ENCODE measurements around the gene SLC23A2. TPM values are rescaled to one million over a fixed set of nuclear protein-coding genes. Genes with fewer than 3 reads are reported as not detected.
A peak's percentile ranks its signal among the peaks of the same experiment; 100 is the strongest.

The SLC23A2 gene
- total and polyA plus RNA-seq, 12 donors, result 51.0 to 294 (median 145) TPM

DNA sequence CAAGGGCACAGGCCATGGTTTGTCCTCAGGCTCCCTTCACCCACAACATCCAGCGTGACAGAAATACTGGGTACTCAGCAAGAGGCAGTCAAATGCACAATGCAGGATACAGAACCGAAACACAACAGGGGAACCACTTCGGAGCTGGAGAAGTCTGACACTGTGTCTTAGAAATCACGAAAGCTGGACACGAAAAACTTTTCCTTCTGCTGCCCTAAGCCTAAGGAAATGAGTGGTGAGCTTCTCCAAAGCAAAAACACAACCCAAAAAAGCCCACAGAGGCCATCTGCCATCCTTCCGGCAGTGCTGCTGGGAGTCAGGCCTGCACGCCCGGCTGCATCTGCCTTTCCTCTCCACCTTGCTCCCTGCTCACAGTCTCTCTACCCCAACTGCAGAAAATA, 106.3 kb downstream of the SLC23A2 start:
- H3K9me3 ChIP-seq (replicated peaks in 1 of 3), result no peaks in the 10 kb centered on the region
- H3K27ac ChIP-seq, result peak overlapping the region in 3 of 5 donors; percentile 59 to 85 (median 64)
- H3K27me3 ChIP-seq, result no peaks in the 10 kb centered on the region
- H3K4me3 ChIP-seq, result no peak overlapping the region
- WGBS, 4 donors, result 63 to 71% (median 68%) methylated on average over 8 of the region's 8 CpGs
- peaks cover 28 to 57% of the 10 kb centered on the region in 2 donors for H3K4me1 ChIP-seq (replicated peaks in 1 of 2)
- DNase-seq, result peak in 1 of 7 donors; percentile 51
- peaks cover 0 to 16% of the 10 kb centered on the region in 2 donors for H3K36me3 ChIP-seq (replicated peaks in 1 of 2)
- no peak for TF ChIP-seq POLR2A (IDR thresholded peaks at IDR 0.05)
- TF ChIP-seq, protein P1, sequence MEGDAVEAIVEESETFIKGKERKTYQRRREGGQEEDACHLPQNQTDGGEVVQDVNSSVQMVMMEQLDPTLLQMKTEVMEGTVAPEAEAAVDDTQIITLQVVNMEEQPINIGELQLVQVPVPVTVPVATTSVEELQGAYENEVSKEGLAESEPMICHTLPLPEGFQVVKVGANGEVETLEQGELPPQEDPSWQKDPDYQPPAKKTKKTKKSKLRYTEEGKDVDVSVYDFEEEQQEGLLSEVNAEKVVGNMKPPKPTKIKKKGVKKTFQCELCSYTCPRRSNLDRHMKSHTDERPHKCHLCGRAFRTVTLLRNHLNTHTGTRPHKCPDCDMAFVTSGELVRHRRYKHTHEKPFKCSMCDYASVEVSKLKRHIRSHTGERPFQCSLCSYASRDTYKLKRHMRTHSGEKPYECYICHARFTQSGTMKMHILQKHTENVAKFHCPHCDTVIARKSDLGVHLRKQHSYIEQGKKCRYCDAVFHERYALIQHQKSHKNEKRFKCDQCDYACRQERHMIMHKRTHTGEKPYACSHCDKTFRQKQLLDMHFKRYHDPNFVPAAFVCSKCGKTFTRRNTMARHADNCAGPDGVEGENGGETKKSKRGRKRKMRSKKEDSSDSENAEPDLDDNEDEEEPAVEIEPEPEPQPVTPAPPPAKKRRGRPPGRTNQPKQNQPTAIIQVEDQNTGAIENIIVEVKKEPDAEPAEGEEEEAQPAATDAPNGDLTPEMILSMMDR (IDR thresholded peaks at IDR 0.05), result no peak
- intact Hi-C loops (cut with DNase I), result no loop called here

DNA sequence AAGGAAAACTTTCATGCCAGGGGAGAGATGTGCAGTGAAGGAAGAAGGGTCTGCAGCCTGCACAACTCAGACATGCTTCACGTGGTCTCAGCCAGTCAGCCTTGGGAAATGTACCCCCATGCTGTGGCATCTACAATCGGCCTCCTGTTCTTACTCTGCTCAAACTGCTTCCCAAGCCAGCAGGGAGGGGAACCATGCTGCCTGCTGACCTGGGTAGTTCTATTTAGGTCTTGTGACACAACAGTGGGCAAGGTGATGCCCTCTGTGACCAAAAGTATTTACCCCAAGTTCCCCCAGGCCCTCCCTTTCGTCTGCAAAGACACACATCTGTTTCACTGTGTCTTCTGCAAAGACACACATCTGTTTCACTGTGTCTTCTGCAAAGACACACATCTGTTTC, 106.9 kb downstream of the SLC23A2 start:
- no peak for TF ChIP-seq POLR2A (IDR thresholded peaks at IDR 0.05)
- TF ChIP-seq, protein P1 (IDR thresholded peaks at IDR 0.05), result no peak
- Histone ChIP-seq H3K27ac (peak overlapping the region in 3 of 5 donors; percentile 59 to 85 (median 64)), H3K9me3 (replicated peaks in 1 of 3) (no peaks in the 10 kb centered on the region), H3K36me3 (replicated peaks in 1 of 2) (peaks cover 0 to 19% of the 10 kb centered on the region in 2 donors), H3K27me3 (no peaks in the 10 kb centered on the region), H3K4me1 (replicated peaks in 1 of 2) (peaks cover 27 to 52% of the 10 kb centered on the region in 2 donors), H3K4me3 (no peak overlapping the region)
- DNase-seq, result no peak
- WGBS, 4 donors, result 48 to 66% (median 57%) methylated on average over 3 of the region's 3 CpGs
- intact Hi-C loops (cut with DNase I), result no loop called here

DNA sequence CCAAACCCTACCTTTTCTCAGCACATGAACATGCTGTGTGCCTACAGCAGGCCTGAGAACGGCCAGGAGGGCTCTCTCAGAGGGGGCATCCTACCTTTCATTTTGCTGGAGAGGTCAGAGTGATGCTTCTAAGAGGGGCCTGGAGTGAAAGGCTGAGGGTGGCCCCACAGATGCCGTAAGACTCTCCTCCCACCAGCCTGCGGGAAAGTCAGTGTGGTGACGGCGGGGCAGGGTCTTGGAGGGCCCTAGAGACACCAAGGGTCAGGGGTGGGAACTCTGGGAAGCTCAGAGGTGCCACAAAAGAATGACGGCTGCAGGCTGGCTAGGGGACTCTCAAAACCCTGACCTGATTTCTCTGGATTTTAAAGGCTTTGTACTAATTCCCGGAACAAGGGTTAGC, 107.6 kb downstream of the SLC23A2 start:
- no peak for TF ChIP-seq POLR2A (IDR thresholded peaks at IDR 0.05)
- TF ChIP-seq, protein P1 (IDR thresholded peaks at IDR 0.05), result no peak
- intact Hi-C loops (cut with DNase I), result no loop called here
- DNase-seq, result no peak
- WGBS, 4 donors, result 71 to 79% (median 78%) methylated on average over 2 to 7 of the region's 7 CpGs
- Histone ChIP-seq H3K36me3 (replicated peaks in 1 of 2) (peaks cover 0 to 20% of the 10 kb centered on the region in 2 donors), H3K4me3 (no peak overlapping the region), H3K27ac (peak overlapping the region in 3 of 5 donors; percentile 59 to 85 (median 64)), H3K9me3 (replicated peaks in 1 of 3) (no peaks in the 10 kb centered on the region), H3K4me1 (replicated peaks in 1 of 2) (peaks cover 20 to 45% of the 10 kb centered on the region in 2 donors), H3K27me3 (no peaks in the 10 kb centered on the region)

DNA sequence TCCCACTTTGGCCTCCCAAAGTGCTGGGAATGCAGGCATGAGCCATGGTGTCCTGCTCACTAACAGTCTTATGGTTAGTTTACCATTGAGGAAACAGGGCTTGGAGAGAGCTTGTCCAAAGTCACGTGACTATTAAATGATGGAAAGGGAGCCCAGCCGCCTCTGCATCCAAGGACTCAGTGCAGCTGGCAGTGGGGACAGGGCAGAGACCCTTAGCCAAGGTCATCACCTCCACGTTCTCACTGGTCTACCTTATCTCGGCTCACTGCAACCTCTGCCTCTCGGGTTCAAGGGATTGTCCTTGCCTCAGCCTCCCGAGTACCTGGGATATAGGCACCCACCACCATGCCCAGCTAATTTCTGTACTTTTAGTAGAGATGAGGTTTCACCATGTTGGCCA, 109.3 kb downstream of the SLC23A2 start:
- intact Hi-C loops (cut with DNase I), result no loop called here

More for the DNA sequence above, 109.3 kb downstream of the SLC23A2 start:
- peak in 1 of 7 donors; percentile 50 for DNase-seq
- no peaks in the 10 kb centered on the region for H3K9me3 ChIP-seq (replicated peaks in 1 of 3)
- H3K27ac ChIP-seq, result peak overlapping the region in 1 of 5 donors; percentile 50
- peaks cover 17 to 29% of the 10 kb centered on the region in 2 donors for H3K4me1 ChIP-seq (replicated peaks in 1 of 2)
- H3K27me3 ChIP-seq, result no peaks in the 10 kb centered on the region
- H3K36me3 ChIP-seq (replicated peaks in 1 of 2), result peaks cover 0 to 18% of the 10 kb centered on the region in 2 donors
- TF ChIP-seq, protein P1 (IDR thresholded peaks at IDR 0.05), result no peak
- no peak for TF ChIP-seq POLR2A (IDR thresholded peaks at IDR 0.05)
- no peak overlapping the region for H3K4me3 ChIP-seq
- 40 to 82% (median 55%) methylated on average over 4 to 6 of the region's 6 CpGs for WGBS, 4 donors
